Body of pancreas (tissue), 4 donors: ENCODE data around the gene CXCL6.

Experiments used
- POLR2A ChIP-seq, 3 donors: fragments of 450-650 bp; IDR thresholded peaks; one replicate each; pipeline ENCODE4 v1.6.1; 2016; ENCODE audit warnings: antibody characterized with exemption in 3 of 3, mild to moderate bottlenecking in 2 of 3
- TF ChIP-seq, protein P1 (sequence below), 7 experiments: fragments of 450-650 bp in 4 of 7; fragments of 200-600 bp in 3 of 7; sonication (generic) in 3 of 7; IDR thresholded peaks; one replicate each; pipeline ENCODE4 v1.5.1; 2016 to 2019; ENCODE audit warnings: antibody characterized with exemption in 7 of 7

DNA sequence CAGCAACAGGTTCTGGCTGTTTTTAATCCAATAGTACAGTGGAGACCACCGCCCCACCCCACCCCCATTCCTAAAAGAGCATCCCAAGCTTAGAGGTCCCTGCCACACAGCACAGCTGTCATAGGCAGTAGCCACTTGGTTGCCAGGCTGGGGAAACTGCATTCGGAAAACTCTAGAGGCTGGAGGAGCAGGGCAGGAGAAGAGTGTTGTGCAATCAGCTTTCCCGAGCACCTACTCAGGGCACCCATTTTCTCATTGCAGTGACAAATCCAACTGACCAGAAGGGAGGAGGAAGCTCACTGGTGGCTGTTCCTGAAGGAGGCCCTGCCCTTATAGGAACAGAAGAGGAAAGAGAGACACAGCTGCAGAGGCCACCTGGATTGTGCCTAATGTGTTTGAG is 33.8 kb downstream of the CXCL6 start:
- TF ChIP-seq, protein P1, sequence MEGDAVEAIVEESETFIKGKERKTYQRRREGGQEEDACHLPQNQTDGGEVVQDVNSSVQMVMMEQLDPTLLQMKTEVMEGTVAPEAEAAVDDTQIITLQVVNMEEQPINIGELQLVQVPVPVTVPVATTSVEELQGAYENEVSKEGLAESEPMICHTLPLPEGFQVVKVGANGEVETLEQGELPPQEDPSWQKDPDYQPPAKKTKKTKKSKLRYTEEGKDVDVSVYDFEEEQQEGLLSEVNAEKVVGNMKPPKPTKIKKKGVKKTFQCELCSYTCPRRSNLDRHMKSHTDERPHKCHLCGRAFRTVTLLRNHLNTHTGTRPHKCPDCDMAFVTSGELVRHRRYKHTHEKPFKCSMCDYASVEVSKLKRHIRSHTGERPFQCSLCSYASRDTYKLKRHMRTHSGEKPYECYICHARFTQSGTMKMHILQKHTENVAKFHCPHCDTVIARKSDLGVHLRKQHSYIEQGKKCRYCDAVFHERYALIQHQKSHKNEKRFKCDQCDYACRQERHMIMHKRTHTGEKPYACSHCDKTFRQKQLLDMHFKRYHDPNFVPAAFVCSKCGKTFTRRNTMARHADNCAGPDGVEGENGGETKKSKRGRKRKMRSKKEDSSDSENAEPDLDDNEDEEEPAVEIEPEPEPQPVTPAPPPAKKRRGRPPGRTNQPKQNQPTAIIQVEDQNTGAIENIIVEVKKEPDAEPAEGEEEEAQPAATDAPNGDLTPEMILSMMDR (IDR thresholded peaks at IDR 0.05) = no peak
- TF ChIP-seq POLR2A (IDR thresholded peaks at IDR 0.05) = no peak
